ENCODE results near the gene FAM221B.

FAM221B gene

GRCh38 chr9:35774907-35775635 lies 53.5 kb downstream of the FAM221B start:
- Histone ChIP-seq H3K36me3 (ENCODE audit: insufficient read depth, low read length) (no peaks in the 10 kb centered on the region), H3K9ac (ENCODE audit: low read depth, low read length) (no peak overlapping the region), H3K9me3 (ENCODE audit: control insufficient read depth, insufficient read depth, low read length) (no peaks in the 10 kb centered on the region), H3K4me1 (ENCODE audit: insufficient read depth, low read length) (peaks cover 14% of the 10 kb centered on the region; the same call in 1 of the 2 replicates)

GRCh38 chr9:35771943-35772342 lies 56.6 kb downstream of the FAM221B start:
- Histone ChIP-seq H3K9ac (ENCODE audit: low read depth, low read length) (no peak overlapping the region), H3K4me1 (ENCODE audit: insufficient read depth, low read length) (peaks cover 14% of the 10 kb centered on the region; the same call in 1 of the 2 replicates), H3K9me3 (ENCODE audit: control insufficient read depth, insufficient read depth, low read length) (no peaks in the 10 kb centered on the region), H3K36me3 (ENCODE audit: insufficient read depth, low read length) (no peaks in the 10 kb centered on the region)

DNA sequence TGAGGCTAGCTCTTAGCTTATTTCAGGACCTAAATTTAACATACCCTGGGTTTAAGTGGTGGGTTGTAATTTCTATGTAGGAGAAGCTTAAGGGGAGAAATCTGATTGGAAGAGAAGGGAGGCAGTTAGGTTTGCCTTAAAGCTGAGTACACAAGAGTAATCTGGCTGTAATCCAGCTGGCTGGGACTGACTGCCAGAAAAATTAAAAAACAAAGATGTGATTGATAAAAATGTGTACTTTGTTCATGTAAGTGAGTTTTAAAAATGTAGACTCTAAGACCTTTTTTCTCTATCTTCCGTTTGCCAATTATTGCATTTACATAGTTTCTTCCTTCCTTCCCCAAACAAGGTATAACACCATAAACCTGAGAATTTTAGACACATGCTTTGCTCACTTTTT lies 57.0 kb downstream of the FAM221B start:
- H3K9me3 ChIP-seq (ENCODE audit: control insufficient read depth, insufficient read depth, low read length) = no peaks in the 10 kb centered on the region
- no peak overlapping the region for H3K9ac ChIP-seq (ENCODE audit: low read depth, low read length)
- H3K4me1 ChIP-seq (ENCODE audit: insufficient read depth, low read length) = peaks cover 14% of the 10 kb centered on the region; the same call in 1 of the 2 replicates

GRCh38 chr9:35771075-35771433 lies 57.5 kb downstream of the FAM221B start:
- no peaks in the 10 kb centered on the region for H3K36me3 ChIP-seq (ENCODE audit: insufficient read depth, low read length)
- no peaks in the 10 kb centered on the region for H3K9me3 ChIP-seq (ENCODE audit: control insufficient read depth, insufficient read depth, low read length)
- H3K4me1 ChIP-seq (ENCODE audit: insufficient read depth, low read length) = peaks cover 12% of the 10 kb centered on the region; the same call in 1 of the 2 replicates
- no peak overlapping the region for H3K9ac ChIP-seq (ENCODE audit: low read depth, low read length)

More for the DNA sequence above, 57.0 kb downstream of the FAM221B start:
- H3K36me3 ChIP-seq (ENCODE audit: insufficient read depth, low read length) = no peaks in the 10 kb centered on the region

GRCh38 chr9:35769763-35770162 lies 58.8 kb downstream of the FAM221B start:
- Histone ChIP-seq H3K9ac (ENCODE audit: low read depth, low read length) (no peak overlapping the region), H3K9me3 (ENCODE audit: control insufficient read depth, insufficient read depth, low read length) (no peaks in the 10 kb centered on the region), H3K36me3 (ENCODE audit: insufficient read depth, low read length) (no peaks in the 10 kb centered on the region), H3K4me1 (ENCODE audit: insufficient read depth, low read length) (no peaks in the 10 kb centered on the region)

GRCh38 chr9:35767458-35767857 lies 61.1 kb downstream of the FAM221B start:
- Histone ChIP-seq H3K9me3 (ENCODE audit: control insufficient read depth, insufficient read depth, low read length) (no peaks in the 10 kb centered on the region), H3K9ac (ENCODE audit: low read depth, low read length) (no peak overlapping the region), H3K36me3 (ENCODE audit: insufficient read depth, low read length) (no peaks in the 10 kb centered on the region), H3K4me1 (ENCODE audit: insufficient read depth, low read length) (no peaks in the 10 kb centered on the region)

DNA sequence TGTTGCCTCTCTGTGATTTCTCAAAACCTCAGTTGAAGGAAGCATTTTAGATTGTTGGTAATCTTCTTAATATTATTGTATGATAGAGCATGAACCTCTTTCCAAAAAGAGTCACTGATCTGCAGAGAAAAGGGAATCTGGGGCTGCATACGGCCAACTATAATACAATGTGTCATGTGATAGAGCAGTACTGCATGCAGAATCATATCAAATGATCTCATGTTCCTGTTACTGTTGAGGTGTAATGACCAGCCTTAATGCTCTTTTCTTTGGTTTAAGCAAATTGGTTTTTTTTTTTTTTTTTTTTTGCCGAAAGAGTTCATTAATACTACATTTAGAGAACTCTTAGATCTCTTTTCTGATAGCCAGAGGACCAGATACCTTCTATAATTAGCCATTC lies 61.5 kb downstream of the FAM221B start:
- no peaks in the 10 kb centered on the region for H3K36me3 ChIP-seq (ENCODE audit: insufficient read depth, low read length)
- no peaks in the 10 kb centered on the region for H3K4me1 ChIP-seq (ENCODE audit: insufficient read depth, low read length)
- no peaks in the 10 kb centered on the region for H3K9me3 ChIP-seq (ENCODE audit: control insufficient read depth, insufficient read depth, low read length)
- H3K9ac ChIP-seq (ENCODE audit: low read depth, low read length) = no peak overlapping the region
